IMR-90 (cell line): Measurements from ENCODE around the gene NPHP4. TPM values are rescaled to one million over a fixed set of nuclear protein-coding genes. Genes with fewer than 3 reads are reported as not detected.

Experiments used
- ATAC-seq: fragments of 200-7000 bp; cut with Tn5 transposase; 2 replicates; pipeline ENCODE4 v1.9.1; 2020; ENCODE audit warnings: low read depth, mild to moderate bottlenecking, moderate library complexity
- BruUV-seq: library from RNA; stranded (reverse); fragments of 400-500 nt; replicated peaks from 2 replicates; lab custom pipeline; 2021; lab: Mats Ljungman, UMichigan
- CTCF ChIA-PET: fragments of 300-600 bp; formaldehyde crosslinking; extraction: SDS; loops from one replicate; lab custom pipeline; 2021; ENCODE audit warnings: antibody characterized with exemption; lab: Yijun Ruan, JAX
- POLR2A ChIA-PET: fragments of 300-600 bp; sonication (Branson Sonifier 250); formaldehyde crosslinking; loops from one replicate; lab custom pipeline; 2022; ENCODE audit warnings: antibody characterized with exemption; ENCODE audit not compliant: unreplicated experiment; lab: Charles Lee
- DNase-seq: peaks from one replicate; pipeline ENCODE4 v3.0.0; 2013
- H2AFZ ChIP-seq: replicated peaks from 2 replicates; pipeline ENCODE3; 2013; ENCODE audit warnings: low read length, mild to moderate bottlenecking; ENCODE audit not compliant: poor library complexity
- H2AK5ac ChIP-seq: 2 replicates; pipeline ENCODE4 v1.6.1; 2013; ENCODE audit warnings: low read depth, low read length, inconsistent platforms
- H2AK9ac ChIP-seq: replicated peaks from 2 replicates; pipeline ENCODE3; 2013; ENCODE audit warnings: mild to moderate bottlenecking, low read depth, low read length, moderate library complexity; ENCODE audit not compliant: poor library complexity
- H2BK120ac ChIP-seq: 2 replicates; pipeline ENCODE4 v1.6.1; 2013; ENCODE audit warnings: low read depth, low read length, inconsistent platforms
- H2BK15ac ChIP-seq: 3 replicates; pipeline ENCODE4 v1.6.1; 2013; ENCODE audit warnings: low read depth, low read length, inconsistent platforms
- H2BK20ac ChIP-seq: 2 replicates; pipeline ENCODE4 v1.6.1; 2013; ENCODE audit warnings: low read depth, mild to moderate bottlenecking, inconsistent platforms, low read length, moderate library complexity
- H2BK5ac ChIP-seq: 2 replicates; pipeline ENCODE4 v1.6.1; 2013; ENCODE audit warnings: mild to moderate bottlenecking, low read depth, low read length, inconsistent platforms; ENCODE audit not compliant: poor library complexity, severe bottlenecking
- H3K14ac ChIP-seq: replicated peaks from 2 replicates; pipeline ENCODE4 v1.6.1; 2013; ENCODE audit warnings: low read depth, low read length, inconsistent platforms
- H3K18ac ChIP-seq: 2 replicates; pipeline ENCODE4 v1.6.1; 2013; ENCODE audit warnings: low read depth, low read length, control low read depth
- H3K23ac ChIP-seq: 2 replicates; pipeline ENCODE4 v1.6.1; 2013; ENCODE audit warnings: low read depth, low read length, inconsistent platforms
- H3K27ac ChIP-seq: 2 replicates; pipeline ENCODE4 v1.5.1; 2013; ENCODE audit warnings: mild to moderate bottlenecking, control low read depth, low read length; ENCODE audit not compliant: insufficient read depth
- H3K27me3 ChIP-seq: 2 replicates; pipeline ENCODE4 v1.6.1; 2013; ENCODE audit warnings: low read length; ENCODE audit not compliant: control insufficient read depth, insufficient read depth
- H3K36me3 ChIP-seq: 2 replicates; pipeline ENCODE4 v1.6.1; 2013; ENCODE audit warnings: low read length, mixed read lengths; ENCODE audit not compliant: control insufficient read depth, insufficient read depth
- H3K4ac ChIP-seq: 2 replicates; pipeline ENCODE4 v1.6.1; 2013; ENCODE audit warnings: low read depth, low read length, inconsistent platforms
- H3K4me1 ChIP-seq: 2 replicates; pipeline ENCODE4 v1.6.1; 2013; ENCODE audit warnings: low read length, mixed read lengths; ENCODE audit not compliant: control insufficient read depth, insufficient read depth
- H3K4me2 ChIP-seq: 2 replicates; pipeline ENCODE4 v1.6.1; 2013; ENCODE audit warnings: low read depth, mild to moderate bottlenecking, control low read depth, low read length, moderate library complexity
- H3K4me3 ChIP-seq: 2 replicates; pipeline ENCODE4 v1.5.1; 2013; ENCODE audit warnings: low read depth, mild to moderate bottlenecking, control low read depth, low read length, moderate library complexity; ENCODE audit not compliant: insufficient read depth
- H3K56ac ChIP-seq: 2 replicates; pipeline ENCODE4 v1.6.1; 2013; ENCODE audit warnings: low read length, inconsistent platforms; ENCODE audit not compliant: insufficient read depth; ENCODE audit errors: extremely low read depth
- H3K79me1 ChIP-seq, 2 experiments: 2 replicates each; pipeline ENCODE4 v1.6.1; 2013; ENCODE audit warnings: low read length in 2 of 2, inconsistent platforms in 1 of 2, low read depth in 1 of 2
- H3K9ac ChIP-seq: 2 replicates; pipeline ENCODE4 v1.6.1; 2013; ENCODE audit warnings: low read depth, low read length, control low read depth
- H3K9me1 ChIP-seq: 2 replicates; pipeline ENCODE4 v1.6.1; 2013; ENCODE audit warnings: low read length, inconsistent platforms; ENCODE audit not compliant: insufficient read depth
- H3K9me3 ChIP-seq: 2 replicates; pipeline ENCODE4 v1.6.1; 2013; ENCODE audit warnings: low read length; ENCODE audit not compliant: control insufficient read depth, insufficient read depth
- H4K20me1 ChIP-seq: 2 replicates; pipeline ENCODE4 v1.6.1; 2013; ENCODE audit warnings: low read length, inconsistent platforms; ENCODE audit not compliant: insufficient read depth
- H4K5ac ChIP-seq: 2 replicates; pipeline ENCODE4 v1.6.1; 2013; ENCODE audit warnings: mild to moderate bottlenecking, low read depth, low read length, control low read depth
- H4K8ac ChIP-seq, 2 experiments: 2 replicates each; pipeline ENCODE4 v1.6.1; 2013; ENCODE audit warnings: low read depth in 2 of 2, low read length in 2 of 2, control low read depth in 1 of 2, inconsistent platforms in 1 of 2
- H4K91ac ChIP-seq: 2 replicates; pipeline ENCODE4 v1.6.1; 2013; ENCODE audit warnings: low read depth, low read length, inconsistent platforms; ENCODE audit not compliant: insufficient read depth
- CEBPB ChIP-seq: IDR thresholded peaks from 2 replicates; pipeline ENCODE4 v1.6.1; 2012; ENCODE audit warnings: low read depth, low read length, improper control_type of control experiment
- CHD1 ChIP-seq: IDR thresholded peaks from 2 replicates; pipeline ENCODE4 v1.6.1; 2012; ENCODE audit warnings: low read depth, low read length, improper control_type of control experiment
- FOS ChIP-seq: fragments of 150-350 bp; IDR thresholded peaks from 2 replicates; pipeline ENCODE4 v1.6.1; 2016; ENCODE audit warnings: low read depth, low read length
- MAZ ChIP-seq: IDR thresholded peaks from 2 replicates; pipeline ENCODE4 v1.6.1; 2012; ENCODE audit warnings: low read depth, mild to moderate bottlenecking, low read length, improper control_type of control experiment, moderate library complexity, borderline replicate concordance
- MXI1 ChIP-seq: IDR thresholded peaks from 2 replicates; pipeline ENCODE4 v1.6.1; 2012; ENCODE audit warnings: low read depth, mild to moderate bottlenecking, low read length, moderate library complexity, borderline replicate concordance
- RAD21 ChIP-seq: IDR thresholded peaks from 2 replicates; pipeline ENCODE4 v1.6.1; 2012; ENCODE audit warnings: low read length, improper control_type of control experiment
- SMC3 ChIP-seq: fragments of 150-350 bp; IDR thresholded peaks from 2 replicates; pipeline ENCODE4 v1.6.1; 2016; ENCODE audit warnings: low read depth, mild to moderate bottlenecking, antibody characterized with exemption, low read length, moderate library complexity
- USF2 ChIP-seq: fragments of 150-350 bp; IDR thresholded peaks from 2 replicates; pipeline ENCODE4 v1.6.1; 2017; ENCODE audit warnings: mild to moderate bottlenecking, antibody characterized with exemption, low read length, low read depth
- WGBS, 2 experiments: methylation state at CpG; one replicate each; pipeline versions ENCODE4 v1.1.5 to v1.1.7; 2013; ENCODE audit warnings: missing lambda C conversion rate in 2 of 2; ENCODE audit not compliant: insufficient read length in 1 of 2; ENCODE audit errors: extremely low coverage in 2 of 2; 5-methylcytosine and 5-hydroxymethylcytosine counted together
- dilution Hi-C: fragments of 300-500 bp; cut with HindIII; formaldehyde crosslinking; loops from one replicate; pipeline ENCODE4 v1.14.3; 2018; ENCODE audit warnings: low sequenced_read_pairs; ENCODE audit not compliant: unreplicated experiment
- in situ Hi-C: fragments of 300-500 bp; cut with MboI; formaldehyde crosslinking; loops from 3 replicates; pipeline ENCODE4 v1.14.3; 2019; ENCODE audit warnings: low sequenced_read_pairs, inconsistent platforms, mixed read lengths
- intact Hi-C: fragments of 100-400 bp; cut with micrococcal nuclease; formaldehyde crosslinking; loops from 2 replicates; pipeline ENCODE4 v1.10.0; 2022
- polyA plus RNA-seq, 3 experiments: library from polyadenylated mRNA; depleted of rRNA; stranded (reverse); fragments of >200 nt; gene quantifications; 2 replicates each; pipeline ENCODE4 v1.2.3, GENCODE V29; 2012; ENCODE audit warnings: low replicate concordance in 1 of 3
- total RNA-seq: library from RNA; depleted of rRNA; stranded (reverse); fragments of >200 nt; gene quantifications from 2 replicates; pipeline ENCODE4 v1.2.3, GENCODE V29; 2012
- TF ChIP-seq, protein P1 (sequence below): conservative IDR thresholded peaks from 2 replicates; pipeline ENCODE4 v1.5.1; 2012; ENCODE audit warnings: mild to moderate bottlenecking, low read depth, low read length, improper control_type of control experiment

Gene NPHP4
- total and polyA plus RNA-seq, 2 of the 4 experiments (the other 2 are of a cell fraction) = 2.0 to 5.5 TPM

- no peak overlapping the region for H3K23ac ChIP-seq
- H3K79me1 ChIP-seq = no peaks in the 10 kb centered on the region
- peaks cover 5% of the 10 kb centered on the region; the same call in 1 of the 2 replicates for H3K9me3 ChIP-seq
- no peak overlapping the region for H4K91ac ChIP-seq
- no peak overlapping the region for H2BK20ac ChIP-seq
- H2BK15ac ChIP-seq = no peak overlapping the region
- in situ Hi-C loops (no loop called here), dilution Hi-C loops (no loop called here), intact Hi-C loops (no loop called here)
- BruUV-seq = no TSS peak
- no peak overlapping the region for H2AK5ac ChIP-seq
- no peak for ATAC-seq
- no peak overlapping the region for H2BK120ac ChIP-seq
- H3K36me3 ChIP-seq = no peaks in the 10 kb centered on the region
- H3K9me1 ChIP-seq = no peaks in the 10 kb centered on the region
- H3K4me1 ChIP-seq = no peaks in the 10 kb centered on the region
- H3K4me3 ChIP-seq = no peak overlapping the region
- no peak overlapping the region for H3K14ac ChIP-seq
- no peaks in the 10 kb centered on the region for H3K27me3 ChIP-seq
- H3K4me2 ChIP-seq = no peak overlapping the region
- no peak overlapping the region for H4K8ac ChIP-seq
- H3K4ac ChIP-seq = no peak overlapping the region
- H2AK9ac ChIP-seq = no peak overlapping the region
- ChIA-PET CTCF (no interaction called here), POLR2A (no interaction called here)
- TF ChIP-seq, protein P1, sequence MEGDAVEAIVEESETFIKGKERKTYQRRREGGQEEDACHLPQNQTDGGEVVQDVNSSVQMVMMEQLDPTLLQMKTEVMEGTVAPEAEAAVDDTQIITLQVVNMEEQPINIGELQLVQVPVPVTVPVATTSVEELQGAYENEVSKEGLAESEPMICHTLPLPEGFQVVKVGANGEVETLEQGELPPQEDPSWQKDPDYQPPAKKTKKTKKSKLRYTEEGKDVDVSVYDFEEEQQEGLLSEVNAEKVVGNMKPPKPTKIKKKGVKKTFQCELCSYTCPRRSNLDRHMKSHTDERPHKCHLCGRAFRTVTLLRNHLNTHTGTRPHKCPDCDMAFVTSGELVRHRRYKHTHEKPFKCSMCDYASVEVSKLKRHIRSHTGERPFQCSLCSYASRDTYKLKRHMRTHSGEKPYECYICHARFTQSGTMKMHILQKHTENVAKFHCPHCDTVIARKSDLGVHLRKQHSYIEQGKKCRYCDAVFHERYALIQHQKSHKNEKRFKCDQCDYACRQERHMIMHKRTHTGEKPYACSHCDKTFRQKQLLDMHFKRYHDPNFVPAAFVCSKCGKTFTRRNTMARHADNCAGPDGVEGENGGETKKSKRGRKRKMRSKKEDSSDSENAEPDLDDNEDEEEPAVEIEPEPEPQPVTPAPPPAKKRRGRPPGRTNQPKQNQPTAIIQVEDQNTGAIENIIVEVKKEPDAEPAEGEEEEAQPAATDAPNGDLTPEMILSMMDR = no peak
- no peak for TF ChIP-seq SMC3
- no peak for TF ChIP-seq CEBPB
- TF ChIP-seq MXI1 = no peak
- no peak for TF ChIP-seq MAZ
- TF ChIP-seq CHD1 = no peak
- no peak for TF ChIP-seq FOS
- TF ChIP-seq RAD21 = no peak
- no peak for TF ChIP-seq USF2
- no peak overlapping the region for H4K5ac ChIP-seq
- H4K20me1 ChIP-seq = no peaks in the 10 kb centered on the region
- H3K18ac ChIP-seq = no peak overlapping the region
- H2AFZ ChIP-seq = no peak overlapping the region
- H2BK5ac ChIP-seq = no peak overlapping the region
- no peak overlapping the region for H3K56ac ChIP-seq
- no peak for DNase-seq
- no peak overlapping the region for H3K9ac ChIP-seq
- H3K27ac ChIP-seq = no peak overlapping the region
- WGBS, 2 experiments = no CpG with 5 or more reads among the region's 13 CpGs
Measured at GRCh38 chr1:5843521-5844096, 148.6 kb downstream of the NPHP4 start.
